ENCODE data around the gene FGGY. TPM values are rescaled to one million over a fixed set of nuclear protein-coding genes. Genes with fewer than 3 reads are reported as not detected.
"Not testable (repeated sequence)": the region's sequence is repeated elsewhere in the genome, so short reads cannot be mapped to it uniquely, and the experiment has no call there.

Gene FGGY
- total and polyA plus RNA-seq, 7 experiments from 2014 or later = 2.5 to 15.2 (median 11.2) TPM

DNA sequence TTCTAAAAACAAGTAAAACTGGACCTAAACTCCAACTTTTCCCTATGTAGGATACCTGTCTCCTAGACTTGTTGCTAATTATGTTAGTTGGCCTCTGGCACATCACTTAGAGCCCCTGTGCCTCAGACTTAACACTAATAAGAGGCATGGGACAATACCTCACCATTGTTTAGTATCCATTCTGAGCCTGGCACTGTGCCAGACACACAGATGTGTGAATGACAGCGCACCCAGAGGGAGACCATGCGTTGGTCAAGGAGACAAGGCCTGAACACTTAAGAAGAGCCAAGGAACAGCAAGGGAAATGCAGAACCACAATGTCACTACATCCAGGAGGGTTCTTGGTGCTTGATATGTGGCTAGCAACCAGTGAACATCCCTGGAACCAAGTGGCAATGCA lies 189.1 kb downstream of the FGGY start:
- Mint-ChIP-seq H3K27me3 (peaks cover 0 to 5% (median 0%) of the 10 kb centered on the region in 5 donors), H3K4me3 (no peak overlapping the region), H3K27ac (no peak overlapping the region), H3K9me3 (no peaks in the 10 kb centered on the region), H3K4me1 (peaks cover 0 to 9% (median 0%) of the 10 kb centered on the region in 7 donors), H3K36me3 (peaks cover 0 to 4% (median 0%) of the 10 kb centered on the region in 5 donors)
- intact Hi-C loops (cut with micrococcal nuclease) = no loop called here
- ATAC-seq = no peak
- H3K4me1 ChIP-seq (ENCODE audit: control insufficient read depth in 2 of 2, insufficient read depth in 2 of 2, low read length in 2 of 2) = no peaks in the 10 kb centered on the region
- no peak for DNase-seq
- ChIA-PET CTCF (interaction anchor here (1.3 kb wide), 1 partner anchor 40 kb away, joined by 3 read pairs; no protein-coding TSS in a partner anchor), POLR2A (no interaction called here)
- no peaks in the 10 kb centered on the region for H3K36me3 ChIP-seq (ENCODE audit: control insufficient read depth in 2 of 3, insufficient read depth in 3 of 3, low read length in 3 of 3)
- no peak overlapping the region for H3K27ac ChIP-seq (ENCODE audit: low read depth, low read length)
- H3K4me3 ChIP-seq (ENCODE audit: low read length) = no peak overlapping the region
- no peaks in the 10 kb centered on the region for H3K27me3 ChIP-seq (ENCODE audit: control insufficient read depth in 2 of 2, insufficient read depth in 2 of 2, low read length in 2 of 2)
- H3K9me3 ChIP-seq (ENCODE audit: control insufficient read depth in 2 of 3, low read length in 3 of 3) = no peaks in the 10 kb centered on the region

DNA sequence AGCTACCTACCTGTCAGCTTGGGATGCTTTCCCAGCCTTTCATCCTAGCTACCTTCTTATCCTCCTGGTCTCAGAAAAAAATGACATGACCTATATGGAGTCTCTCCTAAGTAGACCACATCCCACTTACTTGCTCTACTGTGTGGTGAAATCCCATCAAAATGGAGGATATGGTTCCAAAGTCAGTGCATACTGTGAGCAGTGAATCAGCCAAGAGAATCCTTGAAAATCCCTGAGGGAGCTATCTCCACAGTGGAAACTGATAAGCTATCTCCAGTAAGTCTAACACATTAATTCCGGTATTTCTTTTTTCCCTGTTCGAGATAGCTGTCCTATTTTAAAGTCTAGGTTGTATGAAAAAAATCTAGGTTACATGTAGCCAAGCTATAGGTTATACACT lies 189.7 kb downstream of the FGGY start:
- no peak for ATAC-seq
- H3K9me3 Mint-ChIP-seq = no peaks in the 10 kb centered on the region
- POLR2A ChIA-PET = no interaction called here

DNA sequence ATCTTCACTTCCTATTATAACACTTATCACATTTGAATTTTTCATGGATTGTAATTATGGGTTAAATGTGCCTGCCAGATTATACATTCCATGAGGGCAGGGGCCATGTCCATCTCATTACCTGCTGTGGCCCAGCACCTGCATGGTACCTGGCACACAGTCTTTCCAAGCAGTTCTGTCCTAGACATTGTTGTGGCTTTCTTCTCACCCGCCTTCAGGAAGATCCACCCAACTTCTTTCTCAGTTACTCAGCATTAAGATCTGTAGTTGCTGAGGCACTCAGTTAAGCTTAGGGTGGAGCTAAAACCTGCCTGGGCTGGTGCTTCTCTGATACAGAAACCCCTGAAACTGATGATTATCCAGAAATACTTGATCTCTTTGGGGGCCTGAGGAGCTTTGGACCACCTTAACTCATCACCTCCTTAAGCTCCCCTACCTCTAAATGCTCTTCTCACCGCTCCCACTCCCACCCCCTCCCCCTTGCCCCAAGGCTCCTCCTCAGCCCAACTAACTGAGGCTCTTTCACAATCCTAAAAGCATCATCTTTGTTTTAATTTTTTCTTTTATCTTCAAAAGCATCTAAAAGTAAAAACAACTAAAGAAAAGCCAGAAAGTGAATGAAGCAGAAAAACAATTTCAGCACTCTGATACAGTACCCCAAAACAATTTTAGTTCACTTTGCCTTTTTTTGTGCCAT lies 190.6 kb downstream of the FGGY start:
- Mint-ChIP-seq H3K36me3 (peaks cover 0 to 6% (median 2%) of the 10 kb centered on the region in 5 donors), H3K27ac (no peak overlapping the region), H3K4me1 (peaks cover 0 to 9% (median 0%) of the 10 kb centered on the region in 7 donors), H3K27me3 (peaks cover 0 to 5% (median 0%) of the 10 kb centered on the region in 5 donors), H3K4me3 (no peak overlapping the region), H3K9me3 (peaks cover 0 to 8% (median 0%) of the 10 kb centered on the region in 11 donors)
- DNase-seq (no peak), ATAC-seq (no peak)
- ChIA-PET POLR2A (no interaction called here), CTCF (no interaction called here)
- Histone ChIP-seq H3K36me3 (ENCODE audit: control insufficient read depth in 2 of 3, insufficient read depth in 3 of 3, low read length in 3 of 3) (no peaks in the 10 kb centered on the region), H3K9me3 (ENCODE audit: control insufficient read depth in 2 of 3, low read length in 3 of 3) (no peaks in the 10 kb centered on the region), H3K4me1 (ENCODE audit: control insufficient read depth in 2 of 2, insufficient read depth in 2 of 2, low read length in 2 of 2) (no peaks in the 10 kb centered on the region), H3K27me3 (ENCODE audit: control insufficient read depth in 2 of 2, insufficient read depth in 2 of 2, low read length in 2 of 2) (no peaks in the 10 kb centered on the region), H3K27ac (ENCODE audit: low read depth, low read length) (no peak overlapping the region), H3K4me3 (ENCODE audit: low read length) (no peak overlapping the region)
- intact Hi-C loops (cut with micrococcal nuclease) = no loop called here

More for the DNA sequence above, 189.7 kb downstream of the FGGY start:
- H3K27ac Mint-ChIP-seq = no peak overlapping the region
- H3K4me3 ChIP-seq (ENCODE audit: low read length) = no peak overlapping the region
- no peak overlapping the region for H3K27ac ChIP-seq (ENCODE audit: low read depth, low read length)
- intact Hi-C loops (cut with micrococcal nuclease) = no loop called here
- no peak for DNase-seq
- no peaks in the 10 kb centered on the region for H3K27me3 ChIP-seq (ENCODE audit: control insufficient read depth in 2 of 2, insufficient read depth in 2 of 2, low read length in 2 of 2)
- no peaks in the 10 kb centered on the region for H3K36me3 ChIP-seq (ENCODE audit: control insufficient read depth in 2 of 3, insufficient read depth in 3 of 3, low read length in 3 of 3)
- peaks cover 0 to 4% (median 0%) of the 10 kb centered on the region in 5 donors for H3K36me3 Mint-ChIP-seq
- H3K4me1 Mint-ChIP-seq = peaks cover 0 to 9% (median 0%) of the 10 kb centered on the region in 7 donors
- peaks cover 0 to 5% (median 0%) of the 10 kb centered on the region in 5 donors for H3K27me3 Mint-ChIP-seq
- H3K4me3 Mint-ChIP-seq = no peak overlapping the region
- H3K4me1 ChIP-seq (ENCODE audit: control insufficient read depth in 2 of 2, insufficient read depth in 2 of 2, low read length in 2 of 2) = no peaks in the 10 kb centered on the region
- no peaks in the 10 kb centered on the region for H3K9me3 ChIP-seq (ENCODE audit: control insufficient read depth in 2 of 3, low read length in 3 of 3)
- CTCF ChIA-PET = no interaction called here

DNA sequence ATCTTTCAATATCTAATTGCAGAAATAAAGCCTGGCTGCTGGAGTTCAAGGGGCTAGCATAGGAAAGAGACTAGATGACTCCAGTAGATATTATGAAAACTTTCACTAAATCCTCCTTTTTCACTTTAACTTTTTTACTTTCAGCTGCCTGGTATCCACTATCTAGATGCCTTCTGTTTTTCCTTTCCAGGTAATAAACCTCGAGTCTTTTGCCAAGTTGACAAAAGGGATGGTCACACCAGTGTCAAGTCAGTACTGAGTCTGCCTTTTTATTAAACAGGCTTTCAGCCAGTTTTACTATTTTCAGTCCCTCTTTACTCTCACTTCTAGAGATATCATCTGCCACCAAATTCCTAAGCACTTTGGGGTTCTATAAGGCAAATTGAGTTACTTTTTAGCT lies 195.6 kb downstream of the FGGY start:
- no peaks in the 10 kb centered on the region for H3K4me1 ChIP-seq (ENCODE audit: control insufficient read depth in 2 of 2, insufficient read depth in 2 of 2, low read length in 2 of 2)
- H3K4me3 Mint-ChIP-seq = no peak overlapping the region
- intact Hi-C loops (cut with micrococcal nuclease) = no loop called here
- peaks cover 0 to 7% (median 0%) of the 10 kb centered on the region in 7 donors for H3K4me1 Mint-ChIP-seq
- ChIA-PET CTCF (no interaction called here), POLR2A (no interaction called here)
- peaks cover 0 to 5% (median 0%) of the 10 kb centered on the region in 5 donors for H3K27me3 Mint-ChIP-seq
- H3K27ac Mint-ChIP-seq = no peak overlapping the region
- H3K27me3 ChIP-seq (ENCODE audit: control insufficient read depth in 2 of 2, insufficient read depth in 2 of 2, low read length in 2 of 2) = no peaks in the 10 kb centered on the region
- H3K36me3 Mint-ChIP-seq = peaks cover 0 to 22% (median 5%) of the 10 kb centered on the region in 5 donors
- H3K9me3 Mint-ChIP-seq = peaks cover 0 to 12% (median 2%) of the 10 kb centered on the region in 11 donors
- H3K4me3 ChIP-seq (ENCODE audit: low read length) = no peak overlapping the region
- H3K27ac ChIP-seq (ENCODE audit: low read depth, low read length) = no peak overlapping the region
- no peak for ATAC-seq
- no peaks in the 10 kb centered on the region for H3K36me3 ChIP-seq (ENCODE audit: control insufficient read depth in 2 of 3, insufficient read depth in 3 of 3, low read length in 3 of 3)
- no peak for DNase-seq
- H3K9me3 ChIP-seq (ENCODE audit: control insufficient read depth in 2 of 3, low read length in 3 of 3) = no peaks in the 10 kb centered on the region

DNA sequence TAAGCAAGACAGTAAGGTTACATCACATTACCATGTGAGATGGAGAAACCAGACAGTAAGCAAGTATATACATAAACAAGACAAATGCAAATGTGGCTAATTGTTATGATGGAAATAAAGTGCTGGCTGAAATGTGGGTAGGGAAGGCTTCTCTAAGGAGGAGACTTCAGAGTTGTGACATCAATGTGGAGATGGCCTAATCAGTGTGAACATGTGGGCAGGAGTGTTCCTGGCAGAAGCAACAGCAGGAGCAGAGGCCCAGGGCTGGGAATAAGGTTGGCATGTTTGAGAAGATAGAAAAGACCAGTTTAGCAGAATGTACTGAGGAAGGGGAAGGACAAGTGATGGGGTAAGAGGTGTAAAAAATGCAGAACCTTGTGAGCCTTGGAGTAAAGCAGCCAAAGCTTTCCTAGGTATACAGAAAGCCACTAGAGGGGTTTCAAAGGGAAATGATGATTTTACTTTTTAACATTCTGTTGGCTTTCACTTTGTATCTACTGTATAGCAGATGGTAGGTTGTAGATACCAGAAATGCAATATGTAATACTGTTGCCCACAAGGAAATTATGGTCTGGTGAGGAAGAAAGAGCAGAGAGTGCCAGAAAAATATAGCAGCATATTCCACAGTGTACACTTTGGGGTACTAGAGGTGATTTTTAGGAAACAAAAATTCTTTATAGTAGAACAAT lies 197.4 kb downstream of the FGGY start:
- Histone ChIP-seq H3K9me3 (ENCODE audit: control insufficient read depth in 2 of 3, low read length in 3 of 3) (no peaks in the 10 kb centered on the region), H3K27ac (ENCODE audit: low read depth, low read length) (no peak overlapping the region), H3K27me3 (ENCODE audit: control insufficient read depth in 2 of 2, insufficient read depth in 2 of 2, low read length in 2 of 2) (no peaks in the 10 kb centered on the region), H3K4me1 (ENCODE audit: control insufficient read depth in 2 of 2, insufficient read depth in 2 of 2, low read length in 2 of 2) (no peaks in the 10 kb centered on the region), H3K4me3 (ENCODE audit: low read length) (no peak overlapping the region), H3K36me3 (ENCODE audit: control insufficient read depth in 2 of 3, insufficient read depth in 3 of 3, low read length in 3 of 3) (no peaks in the 10 kb centered on the region)
- ChIA-PET CTCF (no interaction called here), POLR2A (no interaction called here)
- ATAC-seq (no peak), DNase-seq (no peak)
- no peak overlapping the region for H3K4me3 Mint-ChIP-seq
- H3K27me3 Mint-ChIP-seq = peaks cover 0 to 5% (median 0%) of the 10 kb centered on the region in 5 donors
- no peak overlapping the region for H3K27ac Mint-ChIP-seq
- intact Hi-C loops (cut with micrococcal nuclease) = no loop called here
- H3K36me3 Mint-ChIP-seq = peaks cover 0 to 26% (median 5%) of the 10 kb centered on the region in 5 donors
- H3K4me1 Mint-ChIP-seq = peaks cover 0 to 9% (median 0%) of the 10 kb centered on the region in 7 donors
- H3K9me3 Mint-ChIP-seq = peaks cover 0 to 12% (median 2%) of the 10 kb centered on the region in 11 donors

DNA sequence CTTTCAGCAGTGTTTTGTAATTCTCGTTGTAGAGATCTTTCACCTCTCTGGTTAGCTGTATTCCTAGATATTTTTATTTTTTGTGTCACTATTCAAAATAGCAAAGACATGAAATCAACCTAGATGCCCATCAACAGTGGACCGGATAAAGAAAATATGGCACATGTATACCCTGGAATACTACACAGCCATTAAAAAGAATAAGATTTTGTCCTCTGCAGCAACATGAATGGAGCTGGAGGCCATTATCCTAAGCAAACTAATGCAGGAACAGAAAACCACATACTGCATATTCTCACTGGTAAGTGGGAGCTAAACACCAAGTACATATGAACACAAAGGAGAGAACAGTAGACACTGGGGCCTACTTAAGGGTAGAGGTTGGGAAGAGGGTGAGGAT lies 199.3 kb downstream of the FGGY start:
- H3K4me1 ChIP-seq (ENCODE audit: control insufficient read depth in 2 of 2, insufficient read depth in 2 of 2, low read length in 2 of 2); H3K36me3 ChIP-seq (ENCODE audit: control insufficient read depth in 2 of 3, insufficient read depth in 3 of 3, low read length in 3 of 3); H3K27ac ChIP-seq (ENCODE audit: low read depth, low read length); H3K4me3 ChIP-seq (ENCODE audit: low read length); H3K4me3 Mint-ChIP-seq; H3K9me3 ChIP-seq (ENCODE audit: control insufficient read depth in 2 of 3, low read length in 3 of 3); ATAC-seq; CTCF ChIA-PET; intact Hi-C loops (cut with micrococcal nuclease); DNase-seq; H3K27me3 ChIP-seq (ENCODE audit: control insufficient read depth in 2 of 2, insufficient read depth in 2 of 2, low read length in 2 of 2); H3K27ac Mint-ChIP-seq; POLR2A ChIA-PET; H3K27me3 Mint-ChIP-seq: not testable (repeated sequence)
- Mint-ChIP-seq H3K9me3 (peaks cover 0 to 12% (median 2%) of the 10 kb centered on the region in 11 donors), H3K4me1 (peaks cover 0 to 12% (median 0%) of the 10 kb centered on the region in 7 donors), H3K36me3 (peaks cover 0 to 26% (median 5%) of the 10 kb centered on the region in 5 donors)
